HG03469 (cell line): ENCODE data around the gene CHD5.
"Not testable (repeated sequence)": the region's sequence is repeated elsewhere in the genome, so short reads cannot be mapped to it uniquely, and the experiment has no call there.

ENCODE experiments used
- ATAC-seq: cut with Tn5 transposase; IDR thresholded peaks from one replicate; pipeline ENCODE4 v1.9.1; 2021; ENCODE audit warnings: mild to moderate bottlenecking, moderate library complexity, moderate number of reproducible peaks; ENCODE audit not compliant: unreplicated experiment

CHD5 gene

DNA sequence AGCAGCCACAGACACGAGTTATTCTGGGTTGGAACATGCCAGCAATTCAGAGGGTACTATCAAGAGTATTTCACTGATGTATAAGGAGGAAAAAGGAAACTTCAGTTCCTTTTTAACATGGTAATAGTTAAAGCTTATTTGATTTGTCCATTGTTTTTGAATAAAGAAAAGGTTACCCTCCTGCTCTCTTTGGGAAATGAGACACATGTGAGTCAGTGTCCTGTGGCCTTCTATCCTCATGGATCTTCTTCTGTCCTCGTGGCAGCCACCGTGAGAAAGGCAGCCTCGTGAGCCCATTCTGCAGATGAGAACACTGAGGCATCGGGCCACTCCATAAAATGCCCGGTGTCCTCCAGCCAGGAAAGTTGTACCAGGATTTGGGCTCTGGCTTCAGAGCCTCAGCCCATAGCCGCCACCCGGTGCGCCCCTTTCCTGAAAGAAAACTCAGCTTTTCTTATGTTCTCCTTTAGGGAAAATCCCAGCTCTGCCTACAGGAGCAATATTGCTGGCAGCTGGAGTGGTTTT lies 109.6 kb downstream of the CHD5 start:
- no peak for ATAC-seq

DNA sequence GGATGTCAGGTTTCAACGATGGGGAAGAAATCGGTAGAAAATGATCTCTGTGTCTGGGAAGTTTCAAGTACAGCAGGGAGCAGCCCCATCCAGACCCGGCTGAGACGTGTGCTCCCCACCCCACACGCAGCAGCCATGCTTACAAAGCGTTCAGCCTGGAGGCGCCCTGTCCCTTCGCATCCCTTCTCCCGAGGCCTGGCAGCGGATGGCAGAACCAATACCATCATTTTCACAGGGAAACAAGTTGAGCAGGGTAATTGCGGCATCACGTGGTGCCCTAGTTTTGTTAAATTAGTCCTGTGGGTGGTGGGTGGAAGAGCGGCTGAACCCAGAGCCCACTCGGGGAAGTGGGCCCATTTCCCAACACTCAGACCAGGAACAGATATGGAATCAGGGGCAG lies 110.5 kb downstream of the CHD5 start:
- ATAC-seq = no peak

GRCh38 chr1:6068932-6069331 lies 111.2 kb downstream of the CHD5 start:
- ATAC-seq = no peak

- no peak for ATAC-seq
Observed at GRCh38 chr1:6068073-6068472, 112.0 kb downstream of the CHD5 start.

DNA sequence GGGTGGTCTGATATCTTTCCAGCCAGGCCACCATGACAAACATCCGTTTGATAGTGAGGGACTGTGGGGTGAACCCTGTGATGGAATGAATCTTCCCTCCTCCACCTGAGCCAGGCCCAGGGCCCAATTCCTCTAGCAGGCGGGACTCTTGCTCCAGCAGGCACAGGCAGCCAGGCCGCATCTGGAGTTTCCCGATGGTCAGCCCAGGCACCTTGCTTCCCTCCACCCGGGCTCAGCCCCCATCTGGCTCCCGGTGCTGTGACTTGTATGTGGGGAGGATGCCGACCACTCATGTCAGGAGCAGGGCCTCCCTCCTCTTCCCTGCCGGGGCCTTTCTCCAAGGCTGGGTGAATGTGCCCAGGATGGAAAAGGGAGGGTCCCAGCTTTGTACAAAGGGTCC lies 113.4 kb downstream of the CHD5 start:
- ATAC-seq = no peak

DNA sequence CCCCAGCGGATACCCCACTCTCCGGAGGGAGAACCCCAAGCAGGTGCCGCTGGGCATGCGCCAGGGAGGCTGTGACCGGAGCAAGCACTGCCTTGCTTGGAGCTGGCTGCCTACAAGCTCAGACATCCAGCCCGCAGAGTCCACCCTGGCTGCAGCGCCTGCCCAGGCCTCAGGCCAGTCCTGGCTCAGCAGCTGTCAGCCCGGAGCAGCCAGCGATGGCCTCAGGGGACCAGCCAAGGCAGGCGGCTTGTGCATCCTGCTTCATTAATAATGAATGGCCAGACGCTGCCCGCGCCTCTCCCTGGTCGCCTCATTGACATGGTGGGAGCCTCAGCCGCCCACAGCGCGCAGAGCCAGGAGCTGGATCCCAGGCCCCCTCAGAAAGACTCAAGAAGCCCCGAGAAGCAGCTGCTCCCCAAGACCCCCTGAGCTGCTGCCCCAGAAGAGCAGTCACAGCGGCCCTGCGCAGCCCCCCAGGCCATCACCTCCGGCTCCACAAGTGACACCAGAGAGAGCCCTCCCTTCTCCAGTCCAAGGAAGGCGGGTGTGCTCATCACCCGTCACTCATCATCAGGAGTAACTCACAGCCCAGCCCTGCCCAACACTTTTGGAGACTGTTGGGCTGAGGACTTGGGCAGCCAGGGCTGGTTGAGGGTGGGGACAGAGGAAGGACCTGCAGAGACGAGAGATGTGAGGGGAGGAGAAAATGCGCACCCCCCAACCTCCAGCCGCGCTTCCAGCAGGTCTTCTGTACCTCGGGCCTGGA lies 114.8 kb downstream of the CHD5 start:
- ATAC-seq = no peak

- ATAC-seq = not testable (repeated sequence)
Observed at GRCh38 chr1:6063532-6064053, 116.5 kb downstream of the CHD5 start.

DNA sequence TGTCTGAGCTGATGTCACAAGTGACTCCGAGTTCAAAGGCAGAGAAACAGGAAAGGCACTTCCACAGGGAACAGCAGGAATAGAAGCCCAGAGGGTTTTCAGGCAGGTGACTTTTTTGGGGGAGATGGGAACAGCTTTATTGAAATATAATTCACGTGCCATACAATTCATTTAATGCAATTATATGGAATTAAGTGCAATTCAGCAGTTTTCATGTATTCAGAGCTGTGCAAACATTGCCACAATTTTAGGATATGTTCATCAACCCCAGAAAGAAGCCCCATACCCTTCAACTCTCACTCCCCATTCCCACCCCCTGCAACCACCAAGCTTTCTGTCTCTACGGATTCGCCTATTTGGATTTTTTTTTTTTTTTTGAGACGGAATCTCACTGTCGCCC lies 117.5 kb downstream of the CHD5 start:
- ATAC-seq = no peak

DNA sequence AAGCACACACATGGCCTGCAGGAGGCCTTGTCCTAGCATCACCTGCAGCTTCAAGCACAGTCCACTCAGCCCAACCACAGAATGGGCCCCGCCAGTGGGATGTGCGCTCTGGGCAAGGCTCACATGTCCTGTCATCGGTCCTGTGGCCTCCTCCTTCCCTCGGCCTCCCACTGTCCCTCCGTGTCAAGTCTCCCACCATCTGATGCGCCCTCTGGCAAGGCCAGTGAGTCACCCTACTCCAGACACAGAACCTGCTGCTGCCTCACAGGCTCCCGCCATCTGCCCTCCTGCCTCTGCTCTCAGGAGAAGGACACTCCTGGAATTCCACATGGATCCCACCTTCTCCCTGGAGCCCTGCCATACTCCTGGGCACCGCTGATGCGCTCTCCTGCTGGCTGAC lies 120.3 kb downstream of the CHD5 start:
- no peak for ATAC-seq

- ATAC-seq = no peak
Observed at GRCh38 chr1:6057170-6057845, 122.8 kb downstream of the CHD5 start.

- no peak for ATAC-seq
Observed at GRCh38 chr1:6056572-6056948, 123.6 kb downstream of the CHD5 start.

DNA sequence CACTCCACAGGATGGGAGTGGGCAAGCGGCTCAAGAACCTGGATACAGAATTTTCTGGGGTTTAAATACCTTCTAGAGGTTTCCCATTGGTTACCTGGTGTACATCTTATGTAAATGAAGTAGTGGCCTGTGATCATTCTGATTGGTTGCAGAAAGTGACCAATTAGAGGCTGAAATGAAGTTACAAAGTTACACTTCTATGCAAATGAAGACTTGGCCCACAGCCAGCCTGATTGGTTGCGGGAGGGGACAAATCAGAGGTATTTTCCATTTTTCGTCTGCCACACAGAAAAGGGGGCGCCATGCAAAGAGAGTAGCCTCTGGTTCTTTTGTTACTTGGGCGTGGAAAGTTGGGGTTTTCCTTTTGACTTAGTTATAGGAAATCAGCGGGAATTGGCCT lies 125.5 kb downstream of the CHD5 start:
- no peak for ATAC-seq

- no peak for ATAC-seq
Observed at GRCh38 chr1:6053206-6053546, 126.9 kb downstream of the CHD5 start.

DNA sequence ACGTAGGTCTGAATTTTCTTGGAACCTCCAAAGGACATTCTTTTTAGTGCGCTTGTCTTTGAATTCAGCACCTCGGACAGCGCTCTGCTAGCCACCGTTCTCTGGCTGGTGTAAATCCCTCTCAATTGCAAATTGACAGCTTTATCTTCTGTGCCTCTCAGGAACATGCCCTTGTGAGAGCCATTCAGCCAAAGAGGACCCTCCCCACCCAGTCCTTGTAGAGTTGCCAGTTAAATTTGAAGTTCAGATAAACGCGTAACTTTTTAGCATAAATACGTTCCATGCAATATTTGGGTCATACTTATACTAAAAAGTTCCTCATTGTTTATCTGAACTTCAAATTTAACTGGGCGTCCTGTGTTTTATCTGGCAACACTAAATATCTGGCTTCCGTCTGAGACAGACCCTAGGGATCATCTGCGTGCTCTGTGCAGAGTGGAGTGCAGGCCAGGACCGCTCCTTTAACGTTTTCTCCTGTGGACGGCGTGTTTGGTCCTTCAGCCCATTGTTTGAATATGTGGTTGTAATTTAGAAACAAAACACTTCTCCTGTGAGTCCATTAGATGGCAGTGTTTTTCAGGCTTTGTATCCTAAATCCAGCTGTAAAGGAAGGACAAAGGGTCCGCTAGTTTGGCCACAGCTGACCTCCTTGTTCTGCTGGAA lies 127.4 kb downstream of the CHD5 start:
- no peak for ATAC-seq
